GM21529 (cell line): ENCODE results near the gene TANGO6.
"Not testable (repeated sequence)": the region's sequence is repeated elsewhere in the genome, so short reads cannot be mapped to it uniquely, and the experiment has no call there.

Experiments used
- ATAC-seq: cut with Tn5 transposase; IDR thresholded peaks from one replicate; pipeline ENCODE4 v1.9.1; 2021; ENCODE audit not compliant: unreplicated experiment

TANGO6 gene

DNA sequence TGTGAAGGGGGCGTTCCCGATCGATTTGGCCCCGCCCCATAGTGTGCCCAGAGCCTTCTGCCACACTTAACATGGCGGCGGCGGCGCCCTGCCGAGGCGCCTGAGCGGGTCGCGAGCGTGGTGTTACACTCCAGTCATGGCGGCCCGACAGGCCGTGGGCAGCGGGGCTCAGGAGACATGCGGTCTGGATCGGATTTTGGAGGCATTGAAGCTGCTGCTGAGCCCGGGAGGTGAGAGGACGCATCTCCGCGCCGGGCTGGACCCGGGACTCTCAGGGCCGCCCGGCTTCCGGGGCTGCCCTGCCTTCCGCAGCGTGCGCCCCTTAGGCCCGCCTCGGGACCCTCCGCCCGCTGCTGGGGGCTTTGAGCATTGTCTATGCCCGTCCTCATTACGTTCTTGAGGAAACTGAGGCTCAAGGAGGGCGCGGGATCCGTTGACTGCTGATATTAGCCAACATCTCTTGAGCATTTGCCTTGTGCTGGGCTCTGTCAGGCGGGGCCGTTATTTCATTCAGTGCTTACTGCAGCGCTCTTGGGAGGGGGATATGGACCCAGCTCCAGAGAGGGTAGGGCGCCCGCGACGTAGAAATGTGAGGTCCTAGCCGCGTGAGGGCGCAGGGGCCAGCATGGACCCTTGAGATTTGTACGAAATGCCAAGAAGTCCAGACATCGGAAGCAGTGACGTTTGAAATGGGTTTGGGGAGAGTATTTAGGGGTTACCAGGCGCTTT, at the start of gene TANGO6:
Gene TANGO6 (plus strand): TSS at position 50 of the 729 bp plus-strand sequence. CDS start 87 bp downstream, at position 137.
- peak; percentile 91 for ATAC-seq

DNA sequence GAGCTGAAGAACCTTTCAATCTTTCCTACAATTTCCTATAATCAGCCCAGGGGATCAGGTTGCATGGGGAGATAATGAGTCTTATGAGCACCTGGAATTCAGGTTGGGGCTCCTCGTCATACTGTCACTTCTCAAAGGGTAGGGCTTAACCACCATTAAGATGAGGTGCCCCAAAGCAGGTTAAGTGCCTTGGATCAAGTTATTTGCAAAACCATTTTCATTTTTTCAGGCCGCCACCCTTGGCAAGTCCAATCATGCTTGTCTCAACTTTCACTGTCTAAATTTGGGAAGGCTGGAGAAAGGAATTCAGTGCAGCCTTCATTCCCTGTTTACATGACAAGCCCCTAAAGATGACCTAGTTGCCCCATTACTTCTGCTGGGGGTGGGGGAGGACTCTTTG, 44.9 kb upstream of the TANGO6 start:
- ATAC-seq: no peak

DNA sequence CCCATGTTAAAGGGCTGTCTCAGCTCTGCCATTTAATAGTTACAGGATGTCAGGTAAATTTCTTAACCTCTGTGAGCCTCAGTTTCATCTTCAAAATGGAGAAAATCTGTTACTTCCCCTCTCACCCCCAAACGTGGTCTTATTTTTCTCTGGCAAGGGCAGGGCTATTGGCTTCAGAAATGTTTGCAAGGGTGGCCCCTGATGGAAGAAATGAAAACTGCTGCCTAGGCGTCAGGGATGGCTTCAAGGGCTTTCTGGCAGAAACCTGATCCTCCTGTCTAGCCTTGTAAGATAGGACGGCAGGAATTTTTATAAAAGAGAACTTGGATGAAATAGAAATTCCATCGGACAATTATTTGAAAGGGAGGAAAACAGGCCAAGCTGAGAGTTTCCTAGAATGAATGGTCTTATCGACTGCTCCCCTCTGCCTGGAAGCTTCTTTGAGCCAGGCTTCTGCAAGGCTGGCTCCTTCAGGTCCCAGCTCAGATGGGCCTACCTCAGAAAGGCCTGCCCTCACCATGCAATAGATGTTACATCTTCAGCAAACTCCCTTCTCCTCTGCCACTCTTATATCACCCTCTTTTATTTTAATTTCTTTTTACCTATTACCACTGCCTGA, 43.0 kb upstream of the TANGO6 start:
- ATAC-seq: peak; percentile 78

DNA sequence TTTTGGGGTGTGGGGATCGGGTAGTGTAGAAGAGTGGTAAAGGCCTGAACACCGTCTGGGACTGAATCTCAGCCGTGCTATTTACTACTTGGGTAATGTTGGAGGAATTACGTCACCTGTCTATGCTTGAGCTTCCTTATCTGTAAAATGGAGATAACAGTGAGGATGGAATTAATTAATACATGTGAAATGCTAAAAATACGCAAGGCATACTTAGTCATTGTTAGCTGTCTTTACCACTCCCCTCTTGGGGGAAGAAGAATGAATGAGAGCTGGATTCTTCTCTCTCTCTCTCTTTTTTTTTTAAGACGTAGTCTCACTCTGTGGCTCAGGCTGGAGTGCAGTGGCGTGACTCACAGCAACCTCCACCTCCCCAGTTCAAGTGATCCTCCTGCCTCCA, 41.1 kb upstream of the TANGO6 start:
- ATAC-seq: no peak

DNA sequence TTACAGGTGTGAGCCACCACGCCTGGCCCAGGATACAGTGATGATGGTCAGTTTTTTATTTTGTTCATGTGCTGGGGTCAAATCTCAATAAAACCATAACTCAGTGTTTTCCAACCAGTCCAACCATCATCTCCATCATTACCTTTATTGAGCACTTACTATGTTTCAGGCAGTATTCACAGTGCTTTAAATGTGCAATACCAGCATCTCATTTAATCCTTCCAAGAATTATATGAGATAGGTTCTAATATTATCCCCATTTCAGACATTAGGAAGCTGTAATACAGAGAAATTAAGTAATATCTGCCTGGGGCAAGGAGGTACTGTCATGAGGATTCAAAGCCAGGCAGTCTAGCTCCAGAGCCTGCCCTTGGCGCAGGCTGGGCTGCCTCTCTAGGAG, 36.9 kb upstream of the TANGO6 start:
- no peak for ATAC-seq

DNA sequence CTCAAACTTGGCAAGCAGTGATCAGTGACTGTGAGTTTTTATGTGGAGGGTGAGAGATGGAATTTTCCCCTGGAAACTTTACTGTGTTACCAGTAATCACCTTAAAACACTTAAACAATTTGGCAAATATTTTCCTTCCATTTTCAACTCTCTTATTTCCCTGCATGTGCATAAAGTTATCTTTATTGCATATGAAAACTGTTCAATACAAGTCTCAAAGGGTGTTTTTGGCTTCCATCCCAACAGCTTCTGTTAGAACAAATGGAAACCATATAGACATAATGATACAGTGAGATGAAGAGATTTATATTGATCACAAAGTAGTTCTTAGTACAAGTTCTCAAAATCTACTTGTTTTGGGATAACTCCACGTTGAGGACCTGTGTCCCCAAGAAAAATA, 36.4 kb upstream of the TANGO6 start:
- ATAC-seq: no peak

DNA sequence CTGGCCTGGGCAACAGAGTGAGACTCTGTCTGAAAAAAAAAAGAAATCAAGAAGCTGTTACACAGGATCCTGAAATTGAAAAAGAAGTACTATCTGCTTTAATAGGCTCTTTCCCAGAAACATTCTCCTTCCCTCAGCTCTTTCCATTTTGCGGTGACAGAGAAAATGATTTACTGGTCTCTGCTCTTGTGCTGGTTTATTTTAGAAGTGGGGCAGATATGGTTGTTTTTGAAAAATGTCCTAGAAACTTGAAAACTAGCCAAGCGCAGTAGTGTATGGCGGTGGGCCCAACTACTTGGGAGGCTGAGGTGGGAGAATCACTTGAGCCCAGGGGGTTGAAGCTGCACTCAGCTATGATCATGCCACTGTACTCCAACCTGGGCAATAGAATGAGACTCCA, 28.8 kb upstream of the TANGO6 start:
- ATAC-seq: no peak

DNA sequence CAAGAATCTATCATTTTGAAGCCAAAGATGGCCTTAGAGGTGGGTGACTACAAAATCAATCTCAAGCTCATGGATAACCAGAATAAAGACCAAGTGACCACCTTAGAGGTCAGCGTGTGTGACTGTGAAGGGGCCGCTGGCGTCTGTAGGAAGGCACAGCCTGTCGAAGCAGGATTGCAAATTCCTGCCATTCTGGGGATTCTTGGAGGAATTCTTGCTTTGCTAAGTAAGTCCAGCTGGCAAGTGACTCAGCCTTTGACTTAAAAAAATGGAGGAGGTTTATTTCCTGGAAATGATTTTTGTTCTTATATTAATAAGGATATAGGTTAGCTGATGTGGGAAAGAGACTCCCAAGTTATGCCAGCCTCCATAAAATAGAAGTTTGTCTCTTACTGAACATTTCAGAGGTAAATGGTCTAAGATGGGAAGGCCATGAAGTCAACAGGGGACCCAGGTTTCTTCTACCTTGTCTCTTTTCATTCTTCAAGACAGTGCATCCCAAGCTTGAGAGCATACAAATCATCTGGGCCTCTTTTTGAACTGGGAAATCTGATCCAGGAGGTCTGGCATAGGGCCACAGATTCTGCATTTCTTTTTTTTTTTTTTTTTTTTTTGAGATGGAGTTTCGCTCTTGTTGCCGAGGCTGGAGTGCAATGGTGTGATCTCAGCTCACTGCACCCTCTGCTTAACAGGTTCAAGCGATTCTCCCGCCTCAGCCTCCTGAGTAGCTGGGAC, 19.8 kb upstream of the TANGO6 start:
- ATAC-seq: no peak

DNA sequence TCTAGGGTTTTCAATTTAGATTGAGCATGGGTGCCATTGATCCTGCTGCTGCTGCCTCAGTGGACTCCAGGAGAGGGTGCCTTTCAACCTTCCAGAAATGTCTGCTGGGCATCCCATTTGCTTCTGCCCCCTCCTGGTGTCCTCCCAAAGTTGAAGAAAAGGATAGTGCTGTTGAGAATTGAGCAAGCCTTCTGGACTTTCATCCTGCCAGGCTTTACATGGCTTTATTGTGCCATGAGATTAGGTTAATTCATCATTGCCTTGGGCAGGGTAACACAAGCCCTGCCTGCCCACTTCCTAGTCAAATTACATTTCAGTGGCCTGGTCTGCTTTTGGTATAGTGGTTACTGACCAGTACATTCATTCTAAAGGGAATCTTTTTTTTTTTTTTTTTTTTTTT, 17.9 kb upstream of the TANGO6 start:
- ATAC-seq: no peak

DNA sequence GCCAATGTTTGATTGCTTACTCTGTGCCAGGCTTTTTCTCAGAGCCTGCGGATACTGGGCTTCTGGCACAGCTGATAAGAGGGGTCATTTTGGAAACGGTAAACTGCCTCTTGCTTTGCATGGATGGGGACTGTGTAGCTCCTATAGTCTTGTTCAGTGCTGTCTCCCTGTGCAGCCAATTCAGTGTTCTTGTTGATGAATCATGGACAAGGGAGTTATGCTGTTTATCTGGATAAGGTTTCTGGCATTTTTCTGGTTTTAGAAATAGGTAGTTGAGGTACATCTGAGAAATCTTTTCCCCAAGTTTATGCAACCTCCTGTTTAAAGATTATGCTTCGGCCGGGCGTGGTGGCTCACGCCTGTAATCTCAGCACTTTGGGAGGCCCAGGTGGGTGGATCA, 16.7 kb upstream of the TANGO6 start:
- ATAC-seq: no peak

DNA sequence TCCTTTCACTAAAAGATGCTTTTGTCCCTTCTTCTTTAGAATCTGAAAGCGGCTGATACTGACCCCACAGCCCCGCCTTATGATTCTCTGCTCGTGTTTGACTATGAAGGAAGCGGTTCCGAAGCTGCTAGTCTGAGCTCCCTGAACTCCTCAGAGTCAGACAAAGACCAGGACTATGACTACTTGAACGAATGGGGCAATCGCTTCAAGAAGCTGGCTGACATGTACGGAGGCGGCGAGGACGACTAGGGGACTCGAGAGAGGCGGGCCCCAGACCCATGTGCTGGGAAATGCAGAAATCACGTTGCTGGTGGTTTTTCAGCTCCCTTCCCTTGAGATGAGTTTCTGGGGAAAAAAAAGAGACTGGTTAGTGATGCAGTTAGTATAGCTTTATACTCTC, 10.1 kb upstream of the TANGO6 start:
- ATAC-seq: no peak

DNA sequence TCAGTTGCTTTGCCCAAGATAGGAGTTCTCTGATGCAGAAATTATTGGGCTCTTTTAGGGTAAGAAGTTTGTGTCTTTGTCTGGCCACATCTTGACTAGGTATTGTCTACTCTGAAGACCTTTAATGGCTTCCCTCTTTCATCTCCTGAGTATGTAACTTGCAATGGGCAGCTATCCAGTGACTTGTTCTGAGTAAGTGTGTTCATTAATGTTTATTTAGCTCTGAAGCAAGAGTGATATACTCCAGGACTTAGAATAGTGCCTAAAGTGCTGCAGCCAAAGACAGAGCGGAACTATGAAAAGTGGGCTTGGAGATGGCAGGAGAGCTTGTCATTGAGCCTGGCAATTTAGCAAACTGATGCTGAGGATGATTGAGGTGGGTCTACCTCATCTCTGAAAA, 8.8 kb upstream of the TANGO6 start:
- no peak for ATAC-seq

DNA sequence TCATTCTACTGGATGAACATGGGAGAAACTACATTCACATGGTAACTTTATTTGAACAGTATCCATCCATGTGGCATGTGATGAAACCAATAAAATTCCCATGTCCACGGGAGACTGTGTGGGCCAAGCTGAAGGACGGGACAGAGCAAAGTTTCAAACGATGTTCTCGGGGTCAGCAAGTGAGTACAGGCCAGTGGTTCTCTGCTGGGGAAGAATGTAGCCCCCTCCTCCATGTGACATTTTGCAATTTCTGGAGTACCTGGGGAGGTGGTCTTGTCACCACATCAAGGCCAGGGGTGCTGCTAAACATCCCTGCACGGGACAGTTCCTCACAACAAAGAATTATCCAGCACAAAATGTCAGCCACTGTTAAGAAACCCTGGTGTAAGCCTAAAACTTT, 7.4 kb upstream of the TANGO6 start:
- no peak for ATAC-seq

DNA sequence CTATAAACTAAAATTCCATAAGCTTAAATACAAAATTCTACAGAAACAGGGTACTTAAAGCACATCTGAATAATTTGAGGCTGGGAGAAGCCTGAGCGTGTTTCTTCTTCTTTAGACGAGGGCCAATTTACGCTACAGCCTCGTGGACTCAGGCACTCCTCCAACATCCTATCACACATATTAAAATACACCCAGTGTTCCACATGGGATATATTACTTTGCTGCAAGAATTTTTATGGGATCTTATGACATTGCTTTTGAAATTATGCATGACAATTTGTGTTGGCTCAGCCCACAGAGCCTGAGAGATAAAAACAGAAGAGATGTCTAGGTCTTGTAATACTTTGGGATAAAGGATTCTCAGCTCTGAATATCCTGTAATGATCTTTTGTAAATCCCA, 3.5 kb upstream of the TANGO6 start:
- ATAC-seq: no peak

DNA sequence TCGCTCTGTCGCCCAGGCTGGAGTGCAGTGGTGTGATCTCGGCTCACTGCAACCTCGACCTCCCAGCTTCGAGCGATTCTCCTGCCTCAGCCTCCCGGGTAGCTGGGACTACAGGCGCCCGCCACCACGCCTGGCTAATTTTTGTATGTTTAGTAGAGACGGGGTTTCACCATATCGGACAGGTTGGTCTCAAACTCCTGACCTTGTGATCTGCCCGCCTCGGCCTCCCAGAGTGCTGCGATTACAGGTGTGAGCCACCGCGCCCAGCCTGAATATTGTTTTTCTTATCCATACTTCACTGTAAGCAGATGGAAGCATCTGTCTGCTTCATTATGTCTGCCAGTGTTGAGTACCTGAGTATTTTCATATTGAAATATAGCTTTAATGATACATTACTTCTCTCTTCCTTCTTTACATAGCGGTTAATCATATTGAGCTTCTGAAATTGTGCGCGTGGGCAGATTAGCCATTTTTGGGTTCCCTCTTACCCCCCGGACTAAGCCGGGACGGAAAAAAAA, 308 bp upstream of the TANGO6 start:
- ATAC-seq: not testable (repeated sequence)

DNA sequence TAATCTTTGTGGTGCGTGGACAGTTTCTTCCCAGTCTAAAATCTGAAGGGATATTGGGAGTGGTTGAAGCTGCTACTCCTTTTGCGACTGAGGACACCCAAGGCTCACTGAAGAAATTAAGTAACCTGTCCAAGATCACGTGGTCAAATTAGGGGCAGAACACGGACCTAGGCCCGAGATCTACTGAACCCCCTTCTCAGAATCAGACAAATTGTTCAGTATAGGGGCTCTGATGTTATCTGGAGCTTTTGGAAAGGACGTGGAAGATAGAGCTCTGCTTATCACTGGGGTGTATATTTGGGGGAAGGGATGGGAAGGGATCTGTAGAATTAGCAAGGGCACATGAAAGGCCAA, 857 bp downstream of the TANGO6 start:
- ATAC-seq: no peak

DNA sequence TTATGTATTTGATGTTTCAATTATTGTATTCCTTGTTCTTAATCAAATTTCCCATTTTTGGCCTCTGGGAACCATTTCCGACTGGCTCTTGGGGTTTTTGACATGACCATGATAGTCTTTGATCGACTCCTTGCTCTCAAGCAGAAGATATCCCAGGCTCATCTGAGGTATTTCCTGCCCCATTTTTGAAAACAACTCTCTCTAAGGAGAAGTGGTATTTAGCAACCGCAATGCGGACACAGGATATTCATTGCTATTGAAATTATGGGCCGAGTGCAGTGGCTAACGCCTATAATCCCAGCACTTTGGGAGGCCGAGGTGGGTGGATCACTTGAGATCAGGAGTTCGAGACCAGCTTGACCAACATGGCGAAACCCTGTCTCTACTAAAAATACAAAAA, 5.5 kb downstream of the TANGO6 start:
- ATAC-seq: no peak

DNA sequence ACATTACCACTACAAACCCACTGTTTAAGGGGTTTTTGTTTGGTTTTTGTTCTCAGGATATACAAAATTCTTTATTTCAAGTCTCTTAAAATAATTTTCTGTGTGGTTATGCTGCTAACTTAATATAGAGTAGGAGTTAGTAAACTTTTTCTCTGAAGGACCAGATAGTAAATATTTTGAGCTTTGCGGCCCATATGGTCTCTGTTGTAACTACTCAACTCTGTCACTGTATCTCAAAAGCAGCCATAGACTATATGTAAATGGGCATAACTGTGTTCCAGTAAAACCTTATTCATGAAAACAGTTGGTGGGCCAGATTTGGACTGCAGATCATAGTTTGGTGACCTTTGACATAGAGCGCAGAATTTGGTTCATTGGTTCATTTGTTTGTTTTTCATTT, 7.2 kb downstream of the TANGO6 start:
- ATAC-seq: no peak

DNA sequence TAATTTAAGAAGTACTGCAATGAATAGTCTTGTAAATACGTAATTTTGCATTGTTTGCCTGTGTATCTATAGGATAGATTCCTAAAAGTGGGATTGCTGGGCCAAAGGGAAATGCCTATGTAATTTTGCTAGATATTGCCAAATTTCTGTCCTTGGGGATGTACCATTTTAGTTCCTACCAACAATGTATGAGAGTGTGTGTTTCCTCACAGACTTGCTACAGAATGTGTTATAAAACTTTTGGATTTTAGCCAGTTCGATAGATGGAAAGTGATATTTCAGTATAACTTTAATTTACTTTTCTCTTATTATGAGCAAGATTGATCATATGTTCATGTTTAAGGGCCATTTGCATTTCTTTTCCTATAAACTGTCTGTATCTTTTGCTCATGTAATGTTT, 8.3 kb downstream of the TANGO6 start:
- no peak for ATAC-seq

DNA sequence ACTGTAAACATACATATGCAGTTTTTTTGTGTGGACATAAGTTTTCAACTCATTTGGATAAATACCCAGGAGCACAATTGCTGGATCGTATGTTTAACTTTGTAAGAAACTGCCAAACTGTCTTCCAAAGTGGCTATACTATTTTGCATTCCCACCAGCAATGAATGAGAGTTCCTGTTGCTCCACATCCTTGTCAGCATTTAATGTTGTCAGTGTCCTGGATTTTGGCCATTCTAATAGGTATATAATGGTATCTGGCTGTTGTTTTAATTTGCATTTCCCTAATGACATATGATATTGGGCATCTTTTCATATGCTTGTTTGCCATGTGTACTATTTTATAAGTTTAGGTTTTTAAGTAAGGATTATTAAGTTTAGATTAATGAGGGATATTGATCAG, 14.1 kb downstream of the TANGO6 start:
- ATAC-seq: no peak

DNA sequence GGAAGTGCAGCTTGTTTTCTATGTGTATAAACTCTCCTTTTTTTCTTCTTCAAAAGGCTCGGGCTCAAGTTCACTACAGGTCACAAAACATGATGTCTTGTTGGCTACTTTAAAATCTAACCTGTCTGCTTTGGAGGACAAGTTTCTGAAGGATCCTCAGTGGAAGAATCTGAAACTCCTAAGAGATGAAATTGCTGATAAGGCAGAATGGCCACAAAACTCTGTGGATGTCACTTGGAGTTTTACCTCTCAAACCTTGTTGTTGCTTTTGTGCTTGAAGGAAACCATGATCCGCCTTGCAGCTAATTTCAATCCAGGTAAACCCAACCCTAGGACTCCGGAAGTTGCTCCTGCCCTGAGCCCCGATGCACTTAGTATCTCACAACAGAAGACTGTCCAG, 16.5 kb downstream of the TANGO6 start:
- ATAC-seq: no peak
